ENCODE results near the gene PRR22.

The PRR22 gene

GRCh38 chr19:5784581-5785147 is at the start of gene PRR22:
Gene PRR22, minus strand, starts transcription at chr19:5784746. Its CDS starts 86 bp downstream, at chr19:5784660.
- no peak for DNase-seq

DNA sequence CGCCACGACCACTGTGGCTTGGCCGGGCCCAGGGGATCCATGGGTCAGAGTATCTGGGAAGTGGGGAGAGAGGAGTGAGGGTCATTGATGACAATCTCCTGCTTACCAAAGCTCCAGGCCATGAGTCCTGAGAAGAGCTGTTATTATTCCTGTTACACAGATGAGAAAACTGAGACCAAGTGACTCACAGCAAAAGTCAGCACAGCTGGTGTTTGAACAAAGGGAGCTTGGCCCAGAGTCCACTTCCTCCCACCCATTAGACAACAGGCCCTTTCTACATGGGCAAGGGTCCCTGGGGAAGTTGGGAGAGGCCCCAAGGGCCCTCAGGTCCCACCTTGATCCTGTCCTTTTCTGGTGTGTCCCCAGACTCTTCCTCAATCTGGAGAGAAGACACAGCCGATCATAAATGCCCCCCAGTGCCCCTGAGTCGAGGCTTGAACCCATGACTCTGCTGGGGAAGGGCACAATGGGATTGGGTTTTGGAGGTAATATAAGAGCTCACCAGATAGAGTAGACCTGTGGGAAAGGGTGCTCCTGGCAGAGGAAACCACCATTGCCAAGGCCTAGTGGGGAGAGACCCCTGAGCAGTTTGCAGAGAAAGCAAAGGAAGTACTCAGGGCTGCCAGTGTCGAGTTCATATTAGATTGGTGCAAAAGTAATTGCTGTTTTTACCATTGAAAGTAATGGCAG is 48.1 kb upstream of the PRR22 start:
- DNase-seq: no peak

- no peak for DNase-seq
These were observed 47.5 kb upstream of the PRR22 start for GRCh38 chr19:5832061-5832460.

DNA sequence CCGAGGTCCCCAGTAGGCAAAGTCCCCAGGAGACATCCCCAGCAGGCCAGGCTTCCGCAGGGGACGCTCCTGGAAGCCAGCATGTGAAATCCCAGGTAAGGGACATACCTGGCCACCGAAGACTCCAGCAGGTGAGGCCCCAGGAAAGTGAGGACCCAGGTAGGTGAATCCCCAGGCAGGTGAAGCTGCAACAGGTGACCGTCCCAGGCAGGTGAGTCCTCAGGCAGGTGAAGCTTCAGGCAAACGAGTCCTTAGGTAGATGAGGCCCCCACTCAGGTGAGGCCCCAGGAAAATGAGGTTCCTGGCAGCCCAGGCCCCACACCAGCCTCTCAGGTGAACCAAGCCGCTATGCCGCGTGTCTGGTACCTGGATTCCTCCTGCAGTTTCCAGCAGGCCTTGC is 46.6 kb upstream of the PRR22 start:
- DNase-seq: no peak

GRCh38 chr19:5829567-5830310 is 45.2 kb upstream of the PRR22 start:
- no peak for DNase-seq

DNA sequence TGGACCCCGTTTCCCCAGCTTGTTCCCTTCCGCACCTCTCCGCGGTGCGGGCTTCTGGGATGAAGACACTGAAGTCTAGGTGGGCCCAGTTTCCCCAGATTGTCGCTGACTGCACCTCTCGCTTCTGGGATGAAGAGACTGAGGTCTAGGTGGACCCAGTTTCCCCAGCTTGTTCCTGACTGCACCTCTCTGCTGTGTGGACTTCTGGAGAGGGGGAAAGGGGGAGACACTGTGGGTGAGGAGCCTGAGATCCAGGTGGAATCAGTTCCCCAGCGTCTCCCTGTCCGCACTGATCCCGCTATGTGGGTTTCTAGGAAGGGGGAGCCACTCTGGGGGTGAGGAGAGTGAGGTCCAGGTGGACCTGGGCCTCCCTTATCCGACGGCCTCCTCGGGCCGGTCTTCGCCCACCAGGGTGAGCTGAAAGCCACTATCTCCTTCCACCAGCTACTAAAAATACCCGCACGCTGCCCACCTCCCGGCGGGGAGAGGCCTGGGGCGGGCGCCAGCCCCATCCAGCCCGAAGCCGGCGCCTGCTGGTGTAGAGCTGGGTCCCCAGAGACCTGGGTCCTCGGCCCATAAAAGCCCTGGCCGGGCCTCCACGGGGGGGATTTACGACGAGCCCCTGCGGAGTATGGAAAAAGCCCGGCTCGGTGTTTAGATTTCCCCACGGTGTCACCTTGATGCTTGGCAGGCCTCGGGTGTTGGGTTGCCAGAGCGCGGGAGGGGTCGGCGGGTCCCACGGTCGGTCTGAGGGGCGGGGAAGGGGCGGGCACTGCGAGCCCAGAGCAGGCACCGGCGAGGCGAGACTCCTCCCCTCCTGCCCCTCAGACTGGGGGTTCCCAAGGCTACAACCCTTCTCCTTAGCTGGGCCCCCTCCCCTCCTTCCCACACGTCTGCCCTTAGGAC is 44.4 kb upstream of the PRR22 start:
- no peak for DNase-seq

DNA sequence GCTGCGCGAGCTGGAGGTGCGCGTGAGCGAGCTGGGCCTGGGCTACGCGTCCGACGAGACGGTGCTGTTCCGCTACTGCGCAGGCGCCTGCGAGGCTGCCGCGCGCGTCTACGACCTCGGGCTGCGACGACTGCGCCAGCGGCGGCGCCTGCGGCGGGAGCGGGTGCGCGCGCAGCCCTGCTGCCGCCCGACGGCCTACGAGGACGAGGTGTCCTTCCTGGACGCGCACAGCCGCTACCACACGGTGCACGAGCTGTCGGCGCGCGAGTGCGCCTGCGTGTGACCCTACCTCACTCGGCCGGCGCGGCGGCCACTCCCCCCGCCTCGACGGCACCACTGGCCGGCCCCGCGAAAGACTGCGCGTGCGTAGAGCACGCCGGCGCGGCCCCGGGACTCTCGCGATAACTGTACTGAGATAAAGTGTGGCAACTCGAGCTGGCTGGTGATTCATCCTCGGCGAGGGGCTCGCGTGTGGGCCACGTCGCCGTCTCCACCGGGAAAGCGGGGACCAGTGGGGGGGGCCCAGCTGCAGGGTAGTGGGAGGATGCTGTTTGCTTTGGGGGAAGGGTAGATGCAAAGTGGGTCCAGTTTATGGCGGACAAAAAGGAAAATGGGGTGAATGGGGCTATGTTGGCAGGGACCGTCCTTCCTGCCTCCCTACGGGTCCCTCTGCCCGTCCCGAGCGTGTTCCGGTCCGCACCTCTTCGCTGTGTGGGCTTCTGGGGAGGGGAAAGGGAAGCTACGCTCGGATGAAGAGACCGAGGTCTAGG is 43.5 kb upstream of the PRR22 start:
- DNase-seq: no peak

DNA sequence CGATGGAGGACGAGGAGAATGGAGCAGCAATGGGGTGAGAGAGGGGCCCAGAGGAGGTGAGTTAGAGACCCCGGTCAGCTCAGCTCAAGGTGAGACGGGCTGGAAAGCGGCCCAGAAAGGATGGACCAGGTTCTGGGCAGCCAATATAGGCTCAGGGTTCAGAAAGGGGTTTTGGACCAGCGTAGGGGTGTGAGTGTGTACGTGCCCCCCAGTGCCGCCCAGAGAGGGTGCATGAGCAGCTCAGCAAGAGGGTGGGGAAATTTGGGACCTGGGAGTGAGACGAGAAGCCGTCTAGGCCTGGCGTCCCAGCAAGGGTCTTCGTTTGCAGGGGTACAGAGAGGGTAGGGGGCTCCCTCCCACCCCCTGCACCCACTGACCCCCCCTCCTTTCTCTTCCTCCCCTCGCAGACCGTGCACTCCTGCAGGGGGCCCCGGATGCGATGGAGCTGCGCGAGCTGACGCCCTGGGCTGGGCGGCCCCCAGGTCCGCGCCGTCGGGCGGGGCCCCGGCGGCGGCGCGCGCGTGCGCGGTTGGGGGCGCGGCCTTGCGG is 42.9 kb upstream of the PRR22 start:
- no peak for DNase-seq

DNA sequence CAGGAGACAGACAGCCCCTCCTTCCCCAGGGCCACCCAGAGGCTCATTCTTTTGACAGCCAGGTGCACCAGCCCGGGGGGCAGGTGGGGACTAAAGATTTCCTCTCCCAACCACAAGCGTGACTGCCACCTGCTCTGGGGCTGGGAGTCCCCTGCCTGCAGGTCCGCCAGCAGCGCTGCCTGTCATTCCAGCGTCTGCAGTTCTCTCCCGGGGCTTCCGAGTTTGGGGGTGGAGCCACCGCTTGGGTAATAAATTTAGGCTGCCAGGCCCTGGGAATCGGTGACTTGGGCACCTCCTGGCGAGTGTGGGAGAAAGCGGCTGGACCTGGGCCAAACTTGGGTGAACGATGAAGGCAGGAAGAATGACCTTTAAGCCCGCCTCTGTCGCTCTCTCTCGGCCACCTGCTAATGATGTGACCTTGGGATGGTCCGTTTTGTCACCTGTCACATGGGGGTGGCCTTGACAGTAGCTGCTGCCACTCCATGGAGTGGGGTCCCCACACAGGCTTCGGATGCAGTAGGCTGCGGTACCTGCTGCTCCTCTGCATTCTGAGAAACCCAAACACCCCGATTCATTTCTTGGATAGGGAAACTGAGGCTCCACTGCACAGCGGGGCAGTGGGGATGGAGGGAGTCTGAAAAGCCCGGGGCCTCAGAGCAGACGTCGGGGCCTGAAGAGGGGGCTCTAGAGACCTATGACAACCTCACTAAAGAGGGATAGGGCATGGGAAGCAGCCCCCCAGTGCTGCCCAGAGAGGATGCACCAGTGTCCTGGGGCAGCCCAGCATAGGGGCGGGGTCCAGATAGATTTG is 42.2 kb upstream of the PRR22 start:
- DNase-seq: no peak

DNA sequence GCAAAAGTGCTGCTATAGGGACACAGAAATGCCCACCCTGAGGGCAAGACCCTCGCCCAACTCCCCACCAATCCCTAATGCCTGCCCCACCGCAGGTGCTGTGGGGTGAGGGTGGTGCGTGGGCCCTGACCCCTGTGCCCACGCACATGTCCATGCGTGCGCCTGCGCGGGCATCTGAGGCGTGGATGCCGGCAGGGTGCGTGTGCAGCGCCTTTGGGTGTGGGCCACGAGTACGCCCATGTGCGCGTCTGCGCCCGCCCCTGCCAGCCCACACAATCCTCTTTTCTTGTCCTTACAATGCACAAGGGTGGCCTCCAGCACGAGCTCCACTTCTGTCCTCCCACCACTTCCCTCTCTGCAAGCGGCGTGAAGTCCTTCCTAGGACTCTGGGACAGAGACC is 40.6 kb upstream of the PRR22 start:
- no peak for DNase-seq

GRCh38 chr19:5824751-5825150 is 40.2 kb upstream of the PRR22 start:
- no peak for DNase-seq

GRCh38 chr19:5823579-5824281 is 39.2 kb upstream of the PRR22 start:
- no peak for DNase-seq

DNA sequence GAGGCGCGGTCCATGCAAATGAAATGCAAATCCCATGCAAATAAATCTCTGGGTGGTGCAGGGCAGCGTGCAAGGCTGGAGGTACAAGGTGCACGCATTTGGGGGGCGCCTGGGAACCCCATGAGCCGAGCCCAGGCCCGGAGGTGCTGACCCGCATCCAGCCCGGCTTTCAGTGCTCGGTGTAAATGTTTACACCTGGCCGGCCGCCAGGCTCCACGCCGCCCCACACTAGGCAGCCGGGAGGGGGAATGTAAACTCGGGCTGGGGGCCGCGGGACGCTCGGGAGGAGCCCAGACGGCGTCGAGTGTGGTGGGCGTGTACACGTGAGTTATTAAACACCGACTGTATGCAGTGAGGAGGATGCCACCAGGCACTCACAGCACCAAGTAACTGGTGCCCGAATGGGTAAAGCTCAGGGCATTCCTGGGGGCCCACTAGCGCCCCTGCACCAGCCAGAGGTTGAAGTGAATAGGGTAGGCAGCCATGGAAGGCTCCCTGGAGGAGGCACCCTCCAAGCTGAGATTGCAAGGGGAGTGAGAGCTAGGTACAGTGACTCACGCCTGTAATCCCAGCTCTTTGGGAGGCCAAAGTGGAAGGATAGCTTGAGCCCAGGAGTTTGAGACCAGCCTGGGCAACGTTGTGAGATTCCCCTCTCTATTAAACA is 37.8 kb upstream of the PRR22 start:
- no peak for DNase-seq

- DNase-seq: no peak
These were observed 37.1 kb upstream of the PRR22 start for GRCh38 chr19:5821521-5822180.

DNA sequence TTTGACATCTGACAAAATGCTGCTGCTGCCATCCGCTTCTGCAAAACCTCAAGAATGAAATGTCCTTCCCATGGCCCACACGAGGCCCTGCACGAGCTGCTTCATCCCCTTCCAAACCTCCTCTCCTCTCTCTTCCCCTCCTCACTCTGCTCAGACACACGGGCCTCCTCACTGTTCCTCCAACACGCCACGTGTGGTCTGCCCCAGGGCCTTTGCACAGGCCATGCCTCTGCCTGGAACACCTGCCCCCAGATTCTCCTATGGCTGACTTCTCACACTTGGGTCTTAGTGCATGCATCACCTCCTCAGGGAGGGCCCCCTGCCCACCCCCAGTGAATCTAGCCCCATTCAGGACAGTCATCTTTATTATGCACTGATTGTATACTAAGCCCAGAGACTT is 36.2 kb upstream of the PRR22 start:
- DNase-seq: no peak

DNA sequence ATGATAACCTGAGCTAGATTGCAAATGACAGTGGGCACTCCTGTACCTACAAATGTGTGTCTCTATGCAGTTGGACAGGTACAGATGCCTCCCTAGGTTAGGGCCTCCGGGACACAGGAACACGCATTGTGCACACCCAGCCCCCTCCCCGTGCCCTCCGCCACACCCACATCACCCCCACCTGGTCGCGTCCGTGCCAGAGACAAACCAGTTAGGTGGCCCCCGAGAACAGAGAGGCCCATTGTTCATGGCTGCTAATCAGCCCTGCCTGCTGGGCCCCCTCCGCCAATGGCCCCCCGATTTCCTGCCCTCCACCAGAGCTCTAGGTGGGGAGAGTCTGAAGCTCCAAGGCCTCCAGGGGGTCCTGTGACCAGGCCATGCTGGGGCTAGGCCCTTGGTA is 34.0 kb upstream of the PRR22 start:
- DNase-seq: no peak

DNA sequence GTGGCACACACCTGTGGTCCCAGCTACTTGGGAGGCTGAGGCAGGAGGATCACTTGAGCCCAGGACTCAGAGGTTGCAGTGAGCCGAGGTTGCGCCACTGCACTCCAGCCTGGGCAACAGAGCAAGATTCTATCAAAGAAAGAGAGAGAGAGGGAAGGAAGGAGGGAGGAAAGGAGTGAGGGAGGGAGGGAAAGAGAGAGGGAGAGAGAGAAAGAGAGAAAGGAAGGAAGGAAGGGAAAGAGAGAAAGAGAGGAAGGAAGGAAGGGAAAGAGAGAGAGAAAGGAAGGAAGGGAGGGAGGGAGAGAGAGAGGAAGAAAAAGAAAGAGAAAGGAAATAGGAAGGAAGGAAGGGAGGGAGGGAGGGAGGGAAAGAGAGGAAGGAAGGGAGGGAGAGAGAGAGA is 32.7 kb upstream of the PRR22 start:
- no peak for DNase-seq

DNA sequence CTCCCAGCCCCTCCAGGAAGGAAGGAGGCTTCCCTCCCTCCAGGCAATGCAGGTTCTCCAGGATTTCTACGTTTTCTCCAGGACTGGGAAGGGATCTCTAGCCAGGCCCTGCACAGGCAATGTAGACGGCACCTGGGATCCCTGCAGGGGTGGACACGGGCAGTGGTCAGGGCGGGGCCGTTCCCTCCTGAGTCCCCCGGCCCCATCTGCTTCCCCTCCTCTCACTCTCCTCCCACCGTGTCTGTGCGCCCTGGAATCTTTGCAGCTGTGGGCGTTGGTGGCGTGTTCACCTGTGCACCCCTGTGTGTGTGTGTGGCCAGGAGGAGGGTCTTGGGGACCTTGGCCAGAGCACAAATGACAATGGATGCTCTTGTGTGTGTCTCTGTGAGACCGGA is 30.3 kb upstream of the PRR22 start:
- DNase-seq: no peak

DNA sequence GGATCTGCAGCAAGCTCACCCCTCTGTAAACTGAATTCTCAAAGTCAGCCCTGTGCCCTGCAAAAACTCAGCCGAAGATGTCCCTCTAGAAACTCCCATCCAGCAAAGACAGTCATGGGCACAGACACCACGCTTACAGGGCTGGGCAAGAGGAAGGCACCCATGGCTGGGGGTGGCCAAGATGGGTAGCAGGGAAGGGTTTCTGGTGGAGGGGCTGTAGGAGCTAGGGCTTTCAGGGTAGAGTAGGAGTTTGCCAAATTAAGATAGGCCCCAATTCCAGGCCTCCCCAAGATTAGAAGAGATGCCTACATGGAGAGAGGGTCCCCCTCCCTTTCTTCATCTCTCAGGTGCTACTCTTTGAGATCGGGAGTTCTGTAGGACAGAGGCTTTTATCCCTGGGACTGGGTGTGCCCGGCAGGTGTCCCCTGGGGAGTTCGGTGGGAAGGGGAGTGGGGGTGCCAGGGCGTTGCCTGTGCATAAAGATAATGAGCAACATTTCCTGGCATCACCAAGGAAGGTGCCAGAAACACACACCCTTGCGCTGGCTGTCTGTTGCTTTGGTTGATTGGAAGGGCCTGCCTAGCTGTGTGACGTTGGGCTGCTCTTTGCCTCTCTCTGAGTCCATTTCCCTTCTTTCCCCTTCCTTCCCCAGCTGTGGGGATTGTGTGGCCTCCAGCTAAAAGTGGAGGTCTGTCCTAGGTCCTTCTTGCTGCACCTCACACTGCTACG is 29.7 kb upstream of the PRR22 start:
- DNase-seq: no peak
